NK-92 treated with Interleukin-12 subunit alpha and Interleukin-12 subunit beta, amount 100 ng/mL, for 24 hours (cell line): Measurements from ENCODE around the gene ITGB4.

Experiments
- DNase-seq: peaks from one replicate; lab custom pipeline; 2025; lab: John Stamatoyannopoulos, UW

ITGB4 gene

GRCh38 chr17:75791254-75791653 lies 70.0 kb downstream of the ITGB4 start:
- no peak for DNase-seq

DNA sequence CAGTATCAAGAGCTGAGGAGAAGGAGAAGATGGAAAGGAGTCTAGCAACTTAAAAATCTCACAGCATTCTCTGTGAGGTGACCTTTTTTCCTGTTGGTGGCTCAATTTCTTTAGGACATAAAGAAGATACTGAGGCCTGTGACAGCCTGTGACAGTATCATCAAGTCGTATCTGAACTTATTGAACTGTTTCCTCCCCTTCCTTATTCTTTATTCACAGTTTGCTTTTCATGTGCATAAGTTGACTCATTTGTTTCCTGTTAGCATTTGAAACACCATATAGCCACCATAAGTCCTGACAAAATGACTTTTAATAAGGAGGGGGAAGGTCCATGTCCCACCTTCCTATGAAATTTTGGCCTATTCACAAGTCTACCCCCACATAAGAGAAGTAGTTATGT lies 72.2 kb downstream of the ITGB4 start:
- no peak for DNase-seq

- no peak for DNase-seq
Observed at GRCh38 chr17:75795820-75796607, 74.8 kb downstream of the ITGB4 start.

- DNase-seq = no peak
Observed at GRCh38 chr17:75799402-75799801, 78.1 kb downstream of the ITGB4 start.

- no peak for DNase-seq
Observed at GRCh38 chr17:75803883-75804282, 82.6 kb downstream of the ITGB4 start.

DNA sequence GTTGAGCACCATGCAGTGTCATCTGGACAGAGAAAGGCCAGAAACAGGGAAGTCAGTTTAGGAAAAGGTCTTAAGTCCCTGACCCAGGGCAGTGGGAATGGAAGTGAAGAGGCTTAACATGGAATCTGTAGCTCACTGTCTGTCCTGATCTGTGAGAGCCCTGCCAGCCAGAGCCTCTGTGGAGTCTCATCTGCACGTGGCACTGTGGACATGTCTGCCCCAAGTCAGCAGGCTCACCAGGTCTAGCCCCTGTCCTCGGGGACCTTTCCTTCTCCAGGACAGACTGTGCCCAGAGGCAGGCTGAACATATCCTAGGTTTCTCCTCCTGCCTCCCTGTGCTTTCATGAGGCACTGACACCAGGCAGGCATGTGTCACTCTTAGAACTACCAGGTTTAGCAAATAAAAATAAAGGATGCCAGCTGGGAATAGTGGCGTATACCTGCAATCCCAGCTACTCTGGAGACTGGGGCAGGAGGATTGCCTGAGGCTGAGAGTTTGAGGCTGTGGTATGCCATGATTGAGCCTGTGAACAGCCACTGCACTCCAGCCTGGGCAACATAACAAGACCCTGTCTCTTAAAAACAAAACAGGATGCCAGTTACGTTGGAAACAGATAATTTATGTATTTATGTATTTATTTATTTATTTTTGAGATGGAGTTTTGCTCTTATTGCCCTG lies 85.7 kb downstream of the ITGB4 start:
- no peak for DNase-seq
